Vagina (tissue), 2 donors: Measurements from ENCODE around the gene SWI5. TPM values are rescaled to one million over a fixed set of nuclear protein-coding genes. Genes with fewer than 3 reads are reported as not detected.

Experiments
- DNase-seq, 2 donors: peaks; one replicate each; pipeline ENCODE4 v3.0.0-alpha.2; 2017; ENCODE audit errors: extremely low spot score in 2 of 2
- H3K27ac ChIP-seq: fragments of 200-600 bp; sonication (generic); one replicate; pipeline ENCODE4 v1.5.1; 2019
- H3K27me3 ChIP-seq: fragments of 200-600 bp; sonication (generic); one replicate; pipeline ENCODE4 v1.5.1; 2019
- H3K36me3 ChIP-seq, 2 donors: fragments of 200-600 bp; sonication (generic); one replicate each; pipeline ENCODE4 v1.5.1; 2017 to 2019
- H3K4me1 ChIP-seq: fragments of 200-600 bp; sonication (generic); one replicate; pipeline ENCODE4 v1.5.1; 2019
- H3K4me3 ChIP-seq, 2 donors: fragments of 200-600 bp; sonication (generic); 1 replicate in 1 of 2; 2 replicates in 1 of 2; pipeline ENCODE4 v1.5.1; 2016 to 2019
- H3K9me3 ChIP-seq: fragments of 200-600 bp; sonication (generic); one replicate; pipeline ENCODE4 v1.5.1; 2019
- CTCF ChIP-seq, 3 experiments: fragments of 450-650 bp in 2 of 3; fragments of 200-600 bp in 1 of 3; sonication (generic) in 1 of 3; IDR thresholded peaks; one replicate each; pipeline ENCODE4 v1.5.1; 2017 to 2019; ENCODE audit warnings: antibody characterized with exemption in 3 of 3, mild to moderate bottlenecking in 2 of 3, moderate library complexity in 2 of 3
- POLR2A ChIP-seq, 2 donors: fragments of 450-650 bp; IDR thresholded peaks; one replicate each; pipeline ENCODE4 v1.6.1; 2017; ENCODE audit warnings: antibody characterized with exemption in 2 of 2, mild to moderate bottlenecking in 2 of 2, moderate library complexity in 2 of 2
- POLR2AphosphoS5 ChIP-seq, 2 donors: sonication (generic); formaldehyde crosslinking; IDR thresholded peaks; one replicate each; pipeline ENCODE4 v1.9.0; 2017; ENCODE audit warnings: antibody characterized with exemption in 2 of 2, mild to moderate bottlenecking in 2 of 2, low read depth in 1 of 2; ENCODE audit not compliant: insufficient read depth in 1 of 2
- intact Hi-C: fragments of 100-400 bp; cut with DNase I; formaldehyde crosslinking; loops from one replicate; pipeline ENCODE4 v1.15.1; 2023
- total RNA-seq: library from RNA; depleted of rRNA; stranded (reverse); fragments of >200 nt; gene quantifications from one replicate; pipeline ENCODE4 v1.2.3, GENCODE V29; 2016

Gene SWI5
- total RNA-seq, 1 donor from 2014 or later, result 42.7 TPM

- H3K36me3 ChIP-seq, result peaks cover 0 to 14% of the 10 kb centered on the region in 2 donors
- no peaks in the 10 kb centered on the region for H3K9me3 ChIP-seq
- TF ChIP-seq POLR2A (IDR thresholded peaks at IDR 0.05) (no peak), POLR2AphosphoS5 (IDR thresholded peaks at IDR 0.05; ENCODE audit: insufficient read depth in 1 of 2, low read depth in 1 of 2) (no peak), CTCF (IDR thresholded peaks at IDR 0.05) (no peak)
- H3K4me1 ChIP-seq, result no peaks in the 10 kb centered on the region
- H3K4me3 ChIP-seq, result no peak overlapping the region
- DNase-seq, result no peak
- intact Hi-C loops, result no loop called here
- no peaks in the 10 kb centered on the region for H3K27me3 ChIP-seq
- no peak overlapping the region for H3K27ac ChIP-seq
Observed at GRCh38 chr9:128304971-128305288, 28.9 kb downstream of the SWI5 start.

GRCh38 chr9:128309551-128309950 is 33.5 kb downstream of the SWI5 start:
- H3K36me3 ChIP-seq, result peaks cover 0 to 40% of the 10 kb centered on the region in 2 donors
- H3K27ac ChIP-seq, result no peak overlapping the region
- no peaks in the 10 kb centered on the region for H3K4me1 ChIP-seq
- no peak overlapping the region for H3K4me3 ChIP-seq
- H3K9me3 ChIP-seq, result no peaks in the 10 kb centered on the region
- no peak for DNase-seq
- intact Hi-C loops, result no loop called here
- no peak for TF ChIP-seq POLR2AphosphoS5 (IDR thresholded peaks at IDR 0.05; ENCODE audit: insufficient read depth in 1 of 2, low read depth in 1 of 2)
- no peak for TF ChIP-seq CTCF (IDR thresholded peaks at IDR 0.05)
- no peak for TF ChIP-seq POLR2A (IDR thresholded peaks at IDR 0.05)
- H3K27me3 ChIP-seq, result no peaks in the 10 kb centered on the region

GRCh38 chr9:128310461-128310860 is 34.4 kb downstream of the SWI5 start:
- Histone ChIP-seq H3K9me3 (no peaks in the 10 kb centered on the region), H3K4me1 (no peaks in the 10 kb centered on the region), H3K27ac (no peak overlapping the region), H3K4me3 (no peak overlapping the region), H3K36me3 (peaks cover 0 to 49% of the 10 kb centered on the region in 2 donors), H3K27me3 (no peaks in the 10 kb centered on the region)
- no peak for DNase-seq
- intact Hi-C loops, result no loop called here
- TF ChIP-seq CTCF (IDR thresholded peaks at IDR 0.05), result no peak
- TF ChIP-seq POLR2AphosphoS5 (IDR thresholded peaks at IDR 0.05; ENCODE audit: insufficient read depth in 1 of 2, low read depth in 1 of 2), result no peak
- TF ChIP-seq POLR2A (IDR thresholded peaks at IDR 0.05), result no peak

GRCh38 chr9:128314697-128315096 is 38.6 kb downstream of the SWI5 start:
- no peak for DNase-seq
- Histone ChIP-seq H3K36me3 (peaks cover 0 to 59% of the 10 kb centered on the region in 2 donors), H3K27me3 (no peaks in the 10 kb centered on the region), H3K4me3 (no peak overlapping the region), H3K27ac (no peak overlapping the region), H3K4me1 (no peaks in the 10 kb centered on the region), H3K9me3 (no peaks in the 10 kb centered on the region)
- TF ChIP-seq CTCF (IDR thresholded peaks at IDR 0.05) (no peak), POLR2AphosphoS5 (IDR thresholded peaks at IDR 0.05; ENCODE audit: insufficient read depth in 1 of 2, low read depth in 1 of 2) (no peak), POLR2A (IDR thresholded peaks at IDR 0.05) (no peak)
- intact Hi-C loops, result loop anchor here (5.0 kb wide), 1 partner anchor 1437 kb away; no protein-coding TSS in a partner anchor

- Histone ChIP-seq H3K27ac (no peak overlapping the region), H3K36me3 (peaks cover 0 to 42% of the 10 kb centered on the region in 2 donors), H3K4me1 (peaks cover 9% of the 10 kb centered on the region), H3K9me3 (no peaks in the 10 kb centered on the region), H3K27me3 (no peaks in the 10 kb centered on the region), H3K4me3 (no peak overlapping the region)
- TF ChIP-seq POLR2AphosphoS5 (IDR thresholded peaks at IDR 0.05; ENCODE audit: insufficient read depth in 1 of 2, low read depth in 1 of 2), result no peak
- no peak for TF ChIP-seq POLR2A (IDR thresholded peaks at IDR 0.05)
- TF ChIP-seq CTCF (IDR thresholded peaks at IDR 0.05), result no peak
- intact Hi-C loops, result loop anchor here (5.0 kb wide), 1 partner anchor 1439 kb away; no protein-coding TSS in a partner anchor
- DNase-seq, result no peak
Observed at GRCh38 chr9:128316421-128316820, 40.3 kb downstream of the SWI5 start.
